H9 (cell line): Measurements from ENCODE around the gene TBC1D4. TPM values are rescaled to one million over a fixed set of nuclear protein-coding genes. Genes with fewer than 3 reads are reported as not detected.

Experiments
- DNase-seq: peaks from one replicate; pipeline ENCODE4 v3.0.0-alpha.2; 2017
- H2AFZ ChIP-seq: one replicate; pipeline ENCODE4 v1.6.1; 2013; ENCODE audit warnings: mild to moderate bottlenecking, low read length, control low read depth, moderate library complexity
- H2AK5ac ChIP-seq: 2 replicates; pipeline ENCODE4 v1.6.1; 2013; ENCODE audit warnings: low read length, control low read depth, mixed read lengths; ENCODE audit not compliant: insufficient read length
- H2BK120ac ChIP-seq: one replicate; pipeline ENCODE4 v1.6.1; 2013; ENCODE audit warnings: low read depth, mild to moderate bottlenecking, low read length, control low read depth, inconsistent platforms; ENCODE audit not compliant: poor library complexity, severe bottlenecking
- H2BK12ac ChIP-seq: 2 replicates; pipeline ENCODE4 v1.6.1; 2013; ENCODE audit warnings: low read length, control low read depth, mixed read lengths, low read depth; ENCODE audit not compliant: insufficient read length
- H2BK15ac ChIP-seq: 2 replicates; pipeline ENCODE4 v1.6.1; 2013; ENCODE audit warnings: low read depth, low read length, control low read depth
- H2BK20ac ChIP-seq: one replicate; pipeline ENCODE4 v1.6.1; 2013; ENCODE audit warnings: low read depth, mild to moderate bottlenecking, low read length, control low read depth, inconsistent platforms; ENCODE audit not compliant: poor library complexity, severe bottlenecking
- H2BK5ac ChIP-seq: 2 replicates; pipeline ENCODE4 v1.6.1; 2013; ENCODE audit warnings: low read length, control low read depth, mixed read lengths; ENCODE audit not compliant: insufficient read length
- H3K14ac ChIP-seq: 2 replicates; pipeline ENCODE4 v1.6.1; 2013; ENCODE audit warnings: low read length, control low read depth; ENCODE audit not compliant: insufficient read depth
- H3K18ac ChIP-seq: 2 replicates; pipeline ENCODE4 v1.6.1; 2013; ENCODE audit warnings: low read depth, mild to moderate bottlenecking, mixed read lengths, low read length, control low read depth; ENCODE audit not compliant: insufficient read length
- H3K23ac ChIP-seq: 2 replicates; pipeline ENCODE4 v1.6.1; 2013; ENCODE audit warnings: low read length, control low read depth, mixed read lengths, low read depth; ENCODE audit not compliant: insufficient read length
- H3K23me2 ChIP-seq: 2 replicates; pipeline ENCODE4 v1.6.1; 2013; ENCODE audit warnings: low read depth, mild to moderate bottlenecking, mixed read lengths, low read length, control low read depth; ENCODE audit not compliant: insufficient read length, poor library complexity, severe bottlenecking
- H3K27ac ChIP-seq: 2 replicates; pipeline ENCODE4 v1.5.1; 2013; ENCODE audit warnings: low read length, control low read depth, mixed read lengths, low read depth; ENCODE audit not compliant: insufficient read length
- H3K27me3 ChIP-seq: 2 replicates; pipeline ENCODE4 v1.6.1; 2013; ENCODE audit warnings: low read length, control low read depth, inconsistent platforms; ENCODE audit not compliant: insufficient read depth
- H3K4ac ChIP-seq: 2 replicates; pipeline ENCODE4 v1.6.1; 2013; ENCODE audit warnings: low read depth, mild to moderate bottlenecking, control low read depth, inconsistent platforms, low read length, moderate library complexity
- H3K4me1 ChIP-seq: 2 replicates; pipeline ENCODE4 v1.6.1; 2013; ENCODE audit warnings: low read length, control low read depth, inconsistent platforms; ENCODE audit not compliant: insufficient read depth
- H3K4me2 ChIP-seq: 2 replicates; pipeline ENCODE4 v1.6.1; 2013; ENCODE audit warnings: low read length, control low read depth, mixed read lengths; ENCODE audit not compliant: insufficient read length, insufficient read depth
- H3K56ac ChIP-seq: 2 replicates; pipeline ENCODE4 v1.6.1; 2013; ENCODE audit warnings: low read depth, mild to moderate bottlenecking, mixed read lengths, low read length, control low read depth; ENCODE audit not compliant: insufficient read length
- H3K79me1 ChIP-seq: 2 replicates; pipeline ENCODE4 v1.6.1; 2013; ENCODE audit warnings: low read depth, mild to moderate bottlenecking, moderate library complexity, low read length, control low read depth, inconsistent platforms; ENCODE audit not compliant: insufficient read depth, poor library complexity, severe bottlenecking
- H3K79me2 ChIP-seq: 2 replicates; pipeline ENCODE4 v1.6.1; 2013; ENCODE audit warnings: low read length, control low read depth, inconsistent platforms; ENCODE audit not compliant: insufficient read depth
- H3K9ac ChIP-seq: 2 replicates; pipeline ENCODE4 v1.6.1; 2013; ENCODE audit warnings: low read length, control low read depth, mixed read lengths; ENCODE audit not compliant: insufficient read length; ENCODE audit errors: extremely low read depth
- H3K9me3 ChIP-seq: one replicate; pipeline ENCODE4 v1.6.1; 2013; ENCODE audit warnings: low read depth, low read length, inconsistent platforms; ENCODE audit not compliant: control insufficient read depth
- H3T11ph ChIP-seq: one replicate; pipeline ENCODE4 v1.6.1; 2013; ENCODE audit warnings: mild to moderate bottlenecking, low read length, control low read depth, inconsistent platforms
- H4K20me1 ChIP-seq: one replicate; pipeline ENCODE4 v1.6.1; 2013; ENCODE audit not compliant: control insufficient read depth, insufficient read length, insufficient read depth
- H4K5ac ChIP-seq: 2 replicates; pipeline ENCODE4 v1.6.1; 2013; ENCODE audit warnings: low read depth, mild to moderate bottlenecking, mixed read lengths, low read length, control low read depth; ENCODE audit not compliant: insufficient read length
- H4K8ac ChIP-seq: replicated peaks from 2 replicates; pipeline ENCODE4 v1.6.1; 2013; ENCODE audit warnings: low read length, control low read depth, mixed read lengths, low read depth; ENCODE audit not compliant: insufficient read length
- H4K91ac ChIP-seq: 2 replicates; pipeline ENCODE4 v1.6.1; 2013; ENCODE audit warnings: low read depth, mild to moderate bottlenecking, moderate library complexity, mixed read lengths, low read length, control low read depth; ENCODE audit not compliant: insufficient read length
- H3K27ac Mint-ChIP-seq, 3 experiments: 2 replicates in 2 of 3; 3 replicates in 1 of 3; pipeline ENCODE4 v1.8.0; 2020 to 2021; ENCODE audit warnings: mixed read lengths in 3 of 3, mild to moderate bottlenecking in 1 of 3, moderate library complexity in 1 of 3
- H3K27me3 Mint-ChIP-seq: 2 replicates; pipeline ENCODE4 v1.8.0; 2021; ENCODE audit warnings: low read depth, mild to moderate bottlenecking, moderate library complexity, mixed read lengths
- H3K36me3 Mint-ChIP-seq, 3 experiments: 2 replicates in 2 of 3; 3 replicates in 1 of 3; pipeline ENCODE4 v1.8.0; 2020 to 2021; ENCODE audit warnings: low read depth in 3 of 3, mixed read lengths in 3 of 3; ENCODE audit not compliant: insufficient read depth in 1 of 3
- H3K4me1 Mint-ChIP-seq, 2 experiments: 2 replicates each; pipeline ENCODE4 v1.8.0; 2020; ENCODE audit warnings: mixed read lengths in 2 of 2
- H3K4me3 Mint-ChIP-seq, 2 experiments: 2 replicates in 1 of 2; 3 replicates in 1 of 2; pipeline ENCODE4 v1.8.0; 2020 to 2021; ENCODE audit warnings: mild to moderate bottlenecking in 2 of 2, mixed read lengths in 2 of 2, moderate library complexity in 1 of 2
- H3K9me3 Mint-ChIP-seq, 2 experiments: 2 replicates in 1 of 2; 3 replicates in 1 of 2; pipeline ENCODE4 v1.8.0; 2020; ENCODE audit warnings: mild to moderate bottlenecking in 2 of 2, mixed read lengths in 2 of 2, moderate library complexity in 1 of 2
- CTCF ChIP-seq: fragments of 200-600 bp; sonication (generic); conservative IDR thresholded peaks from 3 replicates; pipeline ENCODE4 v1.8.0; 2021; ENCODE audit warnings: antibody characterized with exemption, mild to moderate bottlenecking
- WGBS: extraction: QIAGEN DNeasy Blood & Tissue Kit; methylation state at CpG from one replicate; pipeline ENCODE4 v1.1.7; 2013; ENCODE audit warnings: missing lambda C conversion rate, low lambda C conversion rate, mixed read lengths; ENCODE audit not compliant: insufficient read length; ENCODE audit errors: extremely low coverage; 5-methylcytosine and 5-hydroxymethylcytosine counted together
- total RNA-seq: library from RNA; stranded (reverse); gene quantifications from 2 replicates; pipeline ENCODE4 v1.2.1, GENCODE V29; 2021

The TBC1D4 gene
- total RNA-seq, 1 experiment from 2014 or later = 10.5 TPM

- H3K56ac ChIP-seq = no peak overlapping the region
- H3K23ac ChIP-seq = no peak overlapping the region
- H3K79me1 ChIP-seq = no peaks in the 10 kb centered on the region
- H3K4me1 ChIP-seq = no peaks in the 10 kb centered on the region
- Mint-ChIP-seq H3K4me1 (peaks cover 4 to 9% of the 10 kb centered on the region in 2 experiments), H3K4me3 (no peak overlapping the region), H3K27me3 (no peaks in the 10 kb centered on the region), H3K36me3 (peaks cover 0 to 9% (median 4%) of the 10 kb centered on the region in 3 experiments; a peak in 5 of 7 replicates), H3K9me3 (no peaks in the 10 kb centered on the region), H3K27ac (no peak overlapping the region)
- no peaks in the 10 kb centered on the region for H3K79me2 ChIP-seq
- H3K4ac ChIP-seq = no peak overlapping the region
- no peaks in the 10 kb centered on the region for H3K23me2 ChIP-seq
- H2BK120ac ChIP-seq = no peak overlapping the region
- H3T11ph ChIP-seq = no peak overlapping the region
- no peaks in the 10 kb centered on the region for H4K20me1 ChIP-seq
- no peak overlapping the region for H3K14ac ChIP-seq
- no peak overlapping the region for H2BK20ac ChIP-seq
- no peak overlapping the region for H2AK5ac ChIP-seq
- H3K9me3 ChIP-seq = no peaks in the 10 kb centered on the region
- no peak overlapping the region for H3K4me2 ChIP-seq
- no peaks in the 10 kb centered on the region for H3K27me3 ChIP-seq
- H3K27ac ChIP-seq = no peak overlapping the region
- no peak overlapping the region for H2BK5ac ChIP-seq
- H4K91ac ChIP-seq = no peak overlapping the region
- H3K18ac ChIP-seq = no peak overlapping the region
- H2BK15ac ChIP-seq = no peak overlapping the region
- no peak overlapping the region for H4K5ac ChIP-seq
- no peak overlapping the region for H4K8ac ChIP-seq
- no peak overlapping the region for H3K9ac ChIP-seq
- H2AFZ ChIP-seq = no peak overlapping the region
- no peak for DNase-seq
- H2BK12ac ChIP-seq = no peak overlapping the region
- no peak for TF ChIP-seq CTCF
- no CpG with 5 or more reads among the region's 4 CpGs for WGBS
Observed at GRCh38 chr13:75303263-75303662, 178.7 kb downstream of the TBC1D4 start.
